HG03060 (cell line): ENCODE data around the gene NSD2.

ENCODE experiments used
- ATAC-seq: cut with Tn5 transposase; IDR thresholded peaks from one replicate; pipeline ENCODE4 v1.9.1; 2021; ENCODE audit warnings: low read depth, moderate number of reproducible peaks; ENCODE audit not compliant: unreplicated experiment

NSD2 gene

DNA sequence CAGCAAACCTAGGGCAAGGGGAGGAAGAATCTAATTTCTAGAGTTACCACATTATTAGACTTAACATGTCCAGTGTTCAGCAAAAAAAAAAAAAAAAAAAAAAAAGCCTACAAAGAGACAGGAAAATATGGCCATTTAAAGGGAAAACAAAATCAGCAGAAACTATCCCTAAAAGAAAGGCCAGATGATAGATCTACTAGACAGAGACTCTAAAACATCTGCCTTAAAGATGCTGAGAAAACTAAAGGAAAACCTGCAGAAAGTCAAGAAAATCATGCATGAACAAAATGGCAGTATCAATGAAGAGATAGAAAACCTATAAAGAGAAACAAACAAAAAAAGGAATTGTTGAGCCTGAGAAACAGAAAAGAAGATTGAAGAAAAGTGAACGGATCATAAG lies 93.8 kb downstream of the NSD2 start:
- no peak for ATAC-seq

DNA sequence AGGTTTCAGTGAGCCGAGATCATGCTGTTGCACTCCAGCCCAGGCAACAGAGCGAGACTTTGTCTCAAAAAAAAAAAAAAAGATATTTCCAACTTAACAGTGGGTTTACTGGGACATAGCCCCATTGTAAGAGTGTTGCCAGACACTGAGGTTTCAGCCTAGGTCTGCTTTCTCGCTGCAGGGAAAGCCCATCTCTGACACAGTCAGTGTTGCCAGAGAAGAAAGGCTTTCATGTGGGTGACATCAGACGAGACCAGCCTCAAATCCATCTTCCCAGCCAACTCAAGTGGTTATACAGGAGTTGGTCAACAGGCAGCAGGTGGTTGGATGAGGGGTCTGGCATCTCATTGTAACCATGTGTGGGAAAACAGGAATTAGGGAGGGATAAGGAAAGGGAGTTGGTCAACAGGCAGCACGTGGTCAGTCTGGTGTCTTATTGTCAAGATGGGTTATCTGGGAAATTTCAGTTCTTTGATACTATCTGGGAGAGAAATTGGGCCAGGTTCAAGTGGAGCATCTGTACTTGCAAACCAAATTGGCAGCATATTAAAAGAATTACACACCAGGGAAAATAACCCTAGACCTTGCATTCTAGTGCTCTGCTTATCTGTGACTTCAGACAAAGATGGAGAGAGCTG lies 96.4 kb downstream of the NSD2 start:
- no peak for ATAC-seq

- ATAC-seq, result no peak
Observed at GRCh38 chr4:1968686-1969295, 97.6 kb downstream of the NSD2 start.

- ATAC-seq, result no peak
Observed at GRCh38 chr4:1969928-1970723, 98.9 kb downstream of the NSD2 start.

- ATAC-seq, result no peak
Observed at GRCh38 chr4:1970926-1971325, 99.7 kb downstream of the NSD2 start.

DNA sequence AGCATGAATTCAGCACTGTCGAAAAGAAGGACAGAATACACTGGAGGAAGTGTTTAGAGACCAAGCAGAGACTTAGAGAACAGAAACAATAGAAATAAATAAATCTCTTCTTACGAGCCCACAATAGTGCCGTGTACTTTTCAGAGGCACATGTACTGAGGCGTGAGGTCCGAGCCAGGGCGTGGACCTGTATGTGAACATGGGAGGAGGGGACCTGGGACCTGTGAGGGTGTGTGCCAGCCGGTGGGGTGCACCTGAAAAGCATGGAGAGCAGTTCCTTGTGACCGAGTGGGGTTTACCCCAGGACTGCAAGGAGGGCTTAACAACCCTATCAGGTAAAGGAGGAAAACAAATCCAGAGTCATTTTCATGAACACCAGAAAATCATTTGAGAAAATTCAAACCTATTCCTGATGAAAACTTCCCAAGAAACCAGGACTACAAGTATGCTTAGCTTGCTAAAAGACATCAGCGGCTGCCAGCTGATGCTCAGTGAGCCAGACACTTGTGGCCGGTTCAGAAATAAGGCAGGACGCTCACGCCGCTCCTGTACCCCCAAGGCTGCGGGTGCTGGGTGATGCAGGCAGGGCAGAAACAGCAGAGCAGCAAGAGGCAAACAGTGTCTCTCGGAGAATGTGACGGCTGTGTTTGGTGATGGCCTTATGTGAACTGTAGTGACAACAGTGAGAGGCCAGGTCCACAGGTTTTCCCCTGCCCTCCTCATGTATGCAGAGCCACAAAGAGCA lies 100.4 kb downstream of the NSD2 start:
- no peak for ATAC-seq

GRCh38 chr4:1972414-1972813 lies 101.2 kb downstream of the NSD2 start:
- no peak for ATAC-seq

- no peak for ATAC-seq
Observed at GRCh38 chr4:1973218-1973617, 102.0 kb downstream of the NSD2 start.

DNA sequence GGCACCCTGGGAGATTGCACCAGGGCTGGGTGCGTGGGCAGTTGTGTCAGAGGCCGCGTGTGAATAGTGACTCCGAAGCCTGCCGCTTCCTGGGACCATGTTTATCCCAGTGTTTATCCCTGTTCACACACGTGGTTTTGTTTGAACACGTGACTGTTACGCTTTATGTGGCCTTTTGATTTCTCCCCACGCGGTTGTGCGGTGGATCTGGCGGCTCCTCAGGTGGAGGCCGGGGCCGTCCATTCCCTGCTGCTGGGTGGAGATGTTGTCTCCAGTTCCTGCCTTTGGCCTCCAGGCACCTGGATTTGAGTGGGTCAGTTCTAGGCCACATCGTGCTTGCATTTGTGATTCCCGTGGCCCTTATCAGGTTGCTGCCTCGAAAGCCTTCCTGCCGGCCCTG lies 102.5 kb downstream of the NSD2 start:
- no peak for ATAC-seq

DNA sequence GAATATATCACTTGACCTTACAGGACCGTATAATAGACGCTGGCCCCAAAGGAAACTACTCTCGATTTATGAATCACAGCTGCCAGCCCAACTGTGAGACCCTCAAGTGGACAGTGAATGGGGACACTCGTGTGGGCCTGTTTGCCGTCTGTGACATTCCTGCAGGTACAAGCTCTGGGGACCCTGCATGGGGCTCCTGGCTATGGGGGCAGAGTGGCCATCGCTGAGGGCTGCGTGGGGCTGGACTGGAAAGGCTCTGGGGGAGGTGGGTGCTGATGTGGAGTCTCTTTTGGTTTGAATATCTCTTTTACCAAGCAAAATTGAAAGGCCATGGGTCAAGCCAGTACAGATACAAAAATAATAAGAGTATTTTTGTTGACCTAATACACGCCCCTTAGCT lies 103.6 kb downstream of the NSD2 start:
- ATAC-seq, result no peak

GRCh38 chr4:1975391-1975801 lies 104.2 kb downstream of the NSD2 start:
- no peak for ATAC-seq

- no peak for ATAC-seq
Observed at GRCh38 chr4:1975880-1976279, 104.7 kb downstream of the NSD2 start.

DNA sequence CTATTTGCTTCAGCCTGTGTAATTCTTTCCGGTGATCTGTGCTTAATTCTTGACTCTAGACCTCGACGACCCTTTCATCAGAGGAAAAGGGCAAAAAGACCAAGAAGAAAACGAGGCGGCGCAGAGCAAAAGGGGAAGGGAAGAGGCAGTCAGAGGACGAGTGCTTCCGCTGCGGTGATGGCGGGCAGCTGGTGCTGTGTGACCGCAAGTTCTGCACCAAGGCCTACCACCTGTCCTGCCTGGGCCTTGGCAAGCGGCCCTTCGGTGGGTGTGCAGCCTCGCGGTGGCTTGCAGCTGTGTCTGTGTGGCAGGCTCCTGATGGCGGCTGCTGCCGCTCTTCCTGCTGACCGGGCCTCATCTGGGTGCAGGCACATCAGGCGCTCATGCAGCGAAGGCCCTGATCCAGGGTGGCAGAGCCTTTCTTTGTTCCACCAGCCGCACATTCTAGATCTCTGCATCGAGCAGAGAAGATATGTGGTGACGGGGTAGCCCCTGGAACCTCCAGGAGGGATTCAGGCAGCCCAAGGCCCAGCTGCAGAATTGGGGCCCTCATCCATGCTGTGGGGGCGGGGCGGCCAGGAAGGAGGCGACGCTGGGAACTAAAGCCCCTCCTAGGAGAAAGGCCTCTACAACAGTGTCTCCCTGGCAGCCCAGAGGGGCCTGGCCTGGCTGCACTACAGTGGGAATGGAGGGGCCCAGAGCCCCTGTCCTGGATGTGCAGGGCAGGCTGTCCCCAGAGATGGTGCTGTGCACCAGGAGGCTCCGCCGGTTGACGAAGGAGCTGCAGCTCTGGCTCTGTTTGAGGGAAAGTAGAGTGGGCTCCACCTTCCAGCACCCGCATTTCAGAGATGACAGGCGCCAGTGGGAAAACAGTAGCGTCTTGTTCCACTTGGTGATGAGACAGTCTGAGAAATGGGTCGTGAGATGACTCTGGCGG lies 105.5 kb downstream of the NSD2 start:
- no peak for ATAC-seq

GRCh38 chr4:1978226-1978625 lies 107.0 kb downstream of the NSD2 start:
- ATAC-seq, result no peak

GRCh38 chr4:1978741-1979476 lies 107.7 kb downstream of the NSD2 start:
- ATAC-seq, result no peak

GRCh38 chr4:1979477-1980196 lies 108.4 kb downstream of the NSD2 start:
- ATAC-seq, result no peak

DNA sequence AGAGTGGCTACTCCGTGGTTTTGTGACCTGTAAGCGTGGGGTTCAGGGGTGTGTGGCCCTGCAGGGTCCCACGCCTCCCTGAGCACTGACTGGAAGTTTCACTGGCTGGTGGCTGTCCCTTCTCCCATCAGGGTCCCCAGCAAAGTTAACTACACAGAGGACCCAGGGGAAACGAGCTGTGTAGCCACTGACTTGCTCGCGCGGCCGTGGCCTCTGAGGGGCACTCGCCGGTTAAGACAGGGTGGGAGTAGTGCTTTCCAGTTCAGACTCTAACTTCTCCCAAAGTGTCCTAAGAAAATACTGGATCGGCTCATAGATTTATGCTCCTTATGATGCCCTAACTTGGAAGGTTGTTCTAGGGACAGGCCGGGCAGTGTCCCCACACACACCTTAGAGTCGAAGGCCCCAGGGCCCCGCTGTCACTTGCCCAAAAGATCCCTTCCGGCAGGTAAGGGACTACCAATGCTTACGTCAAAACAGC lies 109.4 kb downstream of the NSD2 start:
- ATAC-seq, result no peak

DNA sequence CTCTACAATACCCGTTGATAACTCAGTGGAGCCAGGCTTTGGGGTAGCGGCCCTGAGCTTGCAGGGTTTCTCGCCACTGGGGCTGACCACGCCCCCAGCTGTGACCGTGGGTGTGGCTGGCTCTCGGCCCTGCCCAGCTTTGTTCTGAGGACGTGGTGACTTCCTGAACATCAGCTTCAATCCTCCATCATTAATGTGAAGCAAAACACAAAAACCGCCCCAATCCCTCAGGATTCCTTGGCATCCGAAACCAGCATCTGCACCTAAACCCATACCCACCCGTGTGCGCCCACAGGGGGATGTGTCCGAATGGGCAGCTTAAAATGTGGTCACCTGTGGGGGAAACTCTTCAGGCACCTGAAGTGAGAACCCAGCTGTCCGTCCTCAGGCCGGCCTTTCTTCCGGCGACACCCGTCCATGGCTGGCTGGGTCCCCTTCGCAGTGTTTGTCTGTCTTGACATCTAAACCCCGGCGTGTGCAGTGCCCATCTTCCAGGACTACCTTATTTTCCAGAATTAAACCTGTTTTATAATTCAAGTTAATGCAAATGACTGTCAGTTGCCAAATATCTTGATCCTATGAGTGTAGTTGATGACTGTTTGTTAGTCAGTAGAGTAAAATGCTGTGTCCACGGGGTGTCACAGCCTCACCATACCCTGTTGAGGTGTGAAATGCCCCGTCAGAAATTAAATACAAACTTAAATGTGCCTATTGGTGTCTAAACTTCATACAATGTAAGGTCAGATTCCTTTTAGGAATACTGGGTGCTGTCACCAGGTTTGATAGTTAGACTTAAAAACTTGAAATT lies 110.3 kb downstream of the NSD2 start:
- ATAC-seq, result no peak
